Measurements from ENCODE around the gene ARMH3.

GRCh38 chr10:101932183-101932582 is 123.8 kb downstream of the ARMH3 start:
- TF ChIP-seq EZH2phosphoT487 (IDR thresholded peaks at IDR 0.05; ENCODE audit: low read length), result no peak
- no peak for TF ChIP-seq CTCF (IDR thresholded peaks at IDR 0.05; ENCODE audit: low read length)
- TF ChIP-seq EZH2 (optimal IDR thresholded peaks at IDR 0.05; ENCODE audit: low read depth, low read length), result no peak
